Progenitor cell of endocrine pancreas (in vitro differentiated cells): Measurements from ENCODE around the gene RBM5. TPM values are rescaled to one million over a fixed set of nuclear protein-coding genes. Genes with fewer than 3 reads are reported as not detected.

ENCODE experiments used
- DNase-seq: peaks from one replicate; pipeline ENCODE4 v3.0.0; 2021; ENCODE audit warnings: low spot score; ENCODE audit not compliant: unreplicated experiment
- H3K27ac Mint-ChIP-seq: 2 replicates; pipeline ENCODE4 v1.8.0; 2021; ENCODE audit warnings: mild to moderate bottlenecking, moderate library complexity, mixed read lengths
- H3K27me3 Mint-ChIP-seq: 2 replicates; pipeline ENCODE4 v1.8.0; 2021; ENCODE audit warnings: mixed read lengths
- H3K36me3 Mint-ChIP-seq: 2 replicates; pipeline ENCODE4 v1.8.0; 2022; ENCODE audit warnings: mixed read lengths; ENCODE audit not compliant: insufficient read depth
- H3K4me1 Mint-ChIP-seq: 2 replicates; pipeline ENCODE4 v1.8.0; 2021; ENCODE audit warnings: low read depth, mixed read lengths
- H3K4me3 Mint-ChIP-seq: 2 replicates; pipeline ENCODE4 v1.8.0; 2021; ENCODE audit warnings: low read depth, mild to moderate bottlenecking, moderate library complexity, mixed read lengths
- H3K9me3 Mint-ChIP-seq: 2 replicates; pipeline ENCODE4 v1.8.0; 2021; ENCODE audit warnings: low read depth, mixed read lengths
- total RNA-seq: library from RNA; stranded (reverse); gene quantifications from 2 replicates; pipeline ENCODE4 v1.2.1, GENCODE V29; 2021
- TF ChIP-seq, protein P1 (sequence below): fragments of 200-600 bp; sonication (generic); IDR thresholded peaks from one replicate; pipeline ENCODE4 v1.5.0; 2021; ENCODE audit warnings: antibody characterized with exemption, mild to moderate bottlenecking; ENCODE audit not compliant: unreplicated experiment

The RBM5 gene
- total RNA-seq, 1 donor from 2014 or later: 322 TPM

DNA sequence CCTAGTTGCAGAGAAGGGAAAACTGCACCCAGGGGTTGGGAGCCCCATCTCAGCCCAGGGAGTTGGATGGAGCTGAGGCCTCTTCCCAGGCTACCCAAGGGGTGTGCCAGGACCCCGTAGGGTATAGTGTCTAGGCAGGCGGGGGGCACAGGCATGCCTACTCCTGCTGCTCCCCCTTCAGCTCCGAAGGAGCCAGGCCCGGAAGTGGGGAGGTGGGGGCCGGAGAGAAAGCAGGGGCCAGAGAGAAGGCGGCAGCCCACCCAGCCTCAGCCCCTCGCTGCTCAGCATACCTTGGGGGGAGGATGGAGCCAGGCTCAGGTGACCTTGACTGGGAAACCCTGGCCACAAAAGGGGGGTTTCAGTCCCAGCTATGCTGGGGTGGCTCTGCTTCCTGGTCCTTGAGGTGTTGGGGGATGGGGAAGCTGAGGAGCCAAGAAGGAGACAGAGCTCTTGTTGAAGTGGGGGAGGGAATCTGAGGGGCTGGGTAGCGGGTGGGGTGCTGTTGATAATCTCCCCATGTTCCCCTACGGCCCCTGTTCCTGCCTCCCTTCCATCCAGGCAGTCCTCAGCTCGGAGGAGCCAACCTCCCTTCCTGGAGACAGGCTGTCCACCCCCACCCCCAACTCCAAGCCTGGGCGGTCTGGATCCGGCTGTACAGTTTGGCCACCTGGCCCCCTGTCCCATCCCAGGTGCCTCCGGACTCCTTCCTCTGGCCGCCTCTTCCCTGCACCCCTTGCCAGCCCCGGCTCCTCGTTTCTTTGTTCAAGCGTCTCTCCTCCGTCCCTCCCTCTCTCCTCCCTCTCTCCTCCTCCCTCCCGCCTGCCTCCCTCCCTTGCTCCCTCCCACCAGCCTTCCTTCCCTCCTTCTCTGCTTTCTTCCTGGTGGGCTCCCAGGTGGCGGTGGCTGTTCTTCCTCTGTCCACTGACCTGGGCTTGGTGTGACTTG, 68.1 kb downstream of the RBM5 start:
- H3K4me3 Mint-ChIP-seq: peak overlapping the region; percentile 87
- no peak for DNase-seq
- H3K36me3 Mint-ChIP-seq: peaks cover 2% of the 10 kb centered on the region
- TF ChIP-seq, protein P1, sequence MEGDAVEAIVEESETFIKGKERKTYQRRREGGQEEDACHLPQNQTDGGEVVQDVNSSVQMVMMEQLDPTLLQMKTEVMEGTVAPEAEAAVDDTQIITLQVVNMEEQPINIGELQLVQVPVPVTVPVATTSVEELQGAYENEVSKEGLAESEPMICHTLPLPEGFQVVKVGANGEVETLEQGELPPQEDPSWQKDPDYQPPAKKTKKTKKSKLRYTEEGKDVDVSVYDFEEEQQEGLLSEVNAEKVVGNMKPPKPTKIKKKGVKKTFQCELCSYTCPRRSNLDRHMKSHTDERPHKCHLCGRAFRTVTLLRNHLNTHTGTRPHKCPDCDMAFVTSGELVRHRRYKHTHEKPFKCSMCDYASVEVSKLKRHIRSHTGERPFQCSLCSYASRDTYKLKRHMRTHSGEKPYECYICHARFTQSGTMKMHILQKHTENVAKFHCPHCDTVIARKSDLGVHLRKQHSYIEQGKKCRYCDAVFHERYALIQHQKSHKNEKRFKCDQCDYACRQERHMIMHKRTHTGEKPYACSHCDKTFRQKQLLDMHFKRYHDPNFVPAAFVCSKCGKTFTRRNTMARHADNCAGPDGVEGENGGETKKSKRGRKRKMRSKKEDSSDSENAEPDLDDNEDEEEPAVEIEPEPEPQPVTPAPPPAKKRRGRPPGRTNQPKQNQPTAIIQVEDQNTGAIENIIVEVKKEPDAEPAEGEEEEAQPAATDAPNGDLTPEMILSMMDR: no peak
- H3K27ac Mint-ChIP-seq: peak overlapping the region; percentile 81
- peaks cover 20% of the 10 kb centered on the region for H3K27me3 Mint-ChIP-seq
- H3K9me3 Mint-ChIP-seq: no peaks in the 10 kb centered on the region
- H3K4me1 Mint-ChIP-seq: peaks cover 27% of the 10 kb centered on the region

DNA sequence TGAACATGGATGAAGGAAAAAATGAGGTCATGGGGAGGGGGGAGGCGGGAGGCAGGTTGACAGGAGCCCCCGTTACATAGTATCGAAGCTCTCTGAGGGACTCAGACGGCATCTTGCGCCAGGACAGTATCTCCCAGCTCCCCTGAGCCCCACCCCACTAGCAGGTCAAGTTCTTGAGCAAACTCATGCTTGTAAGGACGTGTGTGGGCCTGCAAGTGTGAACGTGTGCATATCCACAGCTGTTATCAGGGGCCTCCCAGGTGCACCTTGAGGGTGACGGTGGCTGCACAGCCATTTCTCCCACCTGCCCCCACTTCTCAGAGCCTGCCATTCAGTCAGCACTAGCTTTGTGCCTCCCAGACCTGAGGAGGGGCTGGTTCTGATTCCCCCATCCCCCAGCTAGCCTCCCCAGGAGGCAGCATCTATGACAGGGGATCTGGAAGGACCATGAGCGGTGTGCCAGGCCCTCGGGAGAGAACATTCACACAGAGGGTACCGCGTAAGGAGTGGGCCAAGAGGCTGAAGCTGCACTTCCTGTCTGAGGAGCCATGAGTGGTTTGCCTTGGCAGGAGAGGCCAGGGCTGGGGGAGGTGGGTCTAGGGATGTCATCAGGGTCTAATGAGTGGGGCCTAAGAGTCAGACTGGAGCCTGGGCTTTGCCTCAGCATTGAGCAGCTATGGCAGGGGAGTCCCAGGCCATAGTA, 69.3 kb downstream of the RBM5 start:
- peak overlapping the region; percentile 87 for H3K4me3 Mint-ChIP-seq
- H3K9me3 Mint-ChIP-seq: no peaks in the 10 kb centered on the region
- H3K27ac Mint-ChIP-seq: peak overlapping the region; percentile 62
- no peak for DNase-seq
- H3K36me3 Mint-ChIP-seq: peaks cover 2% of the 10 kb centered on the region
- TF ChIP-seq, protein P1: no peak
- peaks cover 27% of the 10 kb centered on the region for H3K4me1 Mint-ChIP-seq
- peaks cover 14% of the 10 kb centered on the region for H3K27me3 Mint-ChIP-seq

DNA sequence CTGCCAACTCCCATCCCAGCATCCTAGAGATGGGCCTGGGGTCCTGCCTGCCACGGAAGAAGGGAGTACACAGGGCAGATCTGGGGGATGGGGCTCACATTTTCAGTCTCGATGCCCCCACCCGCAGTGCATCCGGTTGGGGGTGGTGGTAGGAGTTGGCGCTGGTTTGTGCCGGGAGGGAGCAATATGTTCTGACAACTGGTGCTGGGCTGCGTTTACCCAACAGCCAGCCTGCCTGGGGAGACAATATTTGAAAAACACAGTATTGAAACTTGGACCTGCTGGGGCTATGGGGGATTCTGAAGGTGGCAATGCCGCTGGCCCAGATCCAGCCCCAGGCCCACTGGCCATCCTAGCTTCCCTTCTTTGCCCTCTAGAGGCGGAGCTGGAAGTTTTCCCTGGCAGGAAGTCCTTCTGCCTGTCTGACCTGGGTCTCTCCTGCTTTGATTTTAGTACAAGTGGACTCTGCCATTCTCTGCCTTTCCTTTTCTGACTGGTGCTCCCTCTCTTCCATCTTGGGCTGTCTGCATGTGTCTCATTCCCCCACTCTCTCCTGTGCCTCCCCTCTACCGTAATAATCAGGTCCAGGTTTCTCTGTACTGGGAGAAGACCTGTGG, 69.9 kb downstream of the RBM5 start:
- Mint-ChIP-seq H3K4me3 (peak overlapping the region; percentile 87), H3K36me3 (peaks cover 2% of the 10 kb centered on the region), H3K27me3 (peaks cover 7% of the 10 kb centered on the region), H3K4me1 (peaks cover 27% of the 10 kb centered on the region), H3K27ac (peak overlapping the region; percentile 62), H3K9me3 (no peaks in the 10 kb centered on the region)
- no peak for DNase-seq
- TF ChIP-seq, protein P1: no peak

DNA sequence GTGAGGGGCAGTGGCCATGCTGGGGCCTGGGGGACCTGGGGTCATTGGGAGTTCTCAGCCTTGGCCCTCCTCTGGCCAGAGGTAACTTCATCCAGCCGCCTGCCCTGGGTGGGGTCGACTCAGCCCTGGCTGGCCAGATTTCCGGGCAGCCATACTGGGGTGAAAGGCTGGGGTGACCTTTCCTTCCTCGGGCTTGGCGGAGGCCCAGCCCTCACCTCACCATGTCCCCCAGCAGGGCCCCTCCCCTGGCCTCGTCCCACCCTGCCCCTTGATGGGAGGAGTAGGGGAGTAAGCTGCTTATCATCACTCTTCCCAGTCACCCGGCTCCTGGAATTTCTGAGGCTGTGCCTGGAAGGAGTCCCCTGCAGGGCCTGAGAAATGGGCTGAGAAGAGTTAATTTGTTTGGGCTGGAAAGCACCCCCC, 71.9 kb downstream of the RBM5 start:
- H3K27ac Mint-ChIP-seq: no peak overlapping the region
- no peak overlapping the region for H3K4me3 Mint-ChIP-seq
- peaks cover 2% of the 10 kb centered on the region for H3K36me3 Mint-ChIP-seq
- peaks cover 25% of the 10 kb centered on the region for H3K4me1 Mint-ChIP-seq
- TF ChIP-seq, protein P1: no peak
- no peaks in the 10 kb centered on the region for H3K27me3 Mint-ChIP-seq
- DNase-seq: no peak
- H3K9me3 Mint-ChIP-seq: no peaks in the 10 kb centered on the region

DNA sequence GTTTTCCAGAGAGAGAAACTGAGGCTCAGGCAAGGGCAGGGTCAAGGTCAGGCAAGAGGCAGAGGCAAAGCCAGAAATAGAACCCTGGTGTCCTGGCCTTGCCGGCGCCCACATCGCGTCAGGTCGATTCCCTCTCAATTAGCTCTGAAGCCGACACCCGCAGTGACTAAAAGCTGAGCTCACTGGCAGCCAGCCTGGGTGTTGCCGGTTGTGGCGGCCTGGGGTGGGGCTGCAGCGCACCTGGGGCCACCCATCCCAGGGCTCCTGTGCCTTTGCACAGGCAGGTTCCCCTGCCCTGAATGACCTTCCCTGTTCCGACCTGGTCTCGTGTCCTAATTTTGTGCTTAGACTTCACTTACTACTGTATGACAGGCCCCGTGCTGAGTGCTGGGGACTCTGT, 72.6 kb downstream of the RBM5 start:
- TF ChIP-seq, protein P1: no peak
- Mint-ChIP-seq H3K27me3 (no peaks in the 10 kb centered on the region), H3K4me1 (peaks cover 19% of the 10 kb centered on the region), H3K9me3 (no peaks in the 10 kb centered on the region), H3K36me3 (peaks cover 2% of the 10 kb centered on the region), H3K4me3 (no peak overlapping the region), H3K27ac (no peak overlapping the region)
- no peak for DNase-seq
